Calu3 (cell line): Measurements from ENCODE around the gene LIPT2. TPM values are rescaled to one million over a fixed set of nuclear protein-coding genes. Genes with fewer than 3 reads are reported as not detected.

Source experiments
- BruUV-seq: library from RNA; stranded (reverse); fragments of 400-500 nt; replicated peaks from 2 replicates; lab custom pipeline; 2021; lab: Mats Ljungman, UMichigan
- CTCF ChIA-PET: fragments of 300-600 bp; sonication (Branson Sonifier 250); formaldehyde crosslinking; loops from one replicate; lab custom pipeline; 2022; ENCODE audit warnings: antibody characterized with exemption; lab: Charles Lee
- DNase-seq: peaks from one replicate; pipeline ENCODE4 v3.0.0; 2022
- H3K27ac Mint-ChIP-seq: one replicate; pipeline ENCODE4 v1.8.0; 2022; ENCODE audit warnings: mixed read lengths; ENCODE audit not compliant: unreplicated experiment
- H3K27me3 Mint-ChIP-seq: one replicate; pipeline ENCODE4 v1.8.0; 2022; ENCODE audit warnings: mixed read lengths; ENCODE audit not compliant: unreplicated experiment
- H3K36me3 Mint-ChIP-seq: one replicate; pipeline ENCODE4 v1.8.0; 2022; ENCODE audit warnings: mild to moderate bottlenecking, moderate library complexity, mixed read lengths; ENCODE audit not compliant: insufficient read depth, unreplicated experiment
- H3K4me1 Mint-ChIP-seq: one replicate; pipeline ENCODE4 v1.8.0; 2022; ENCODE audit warnings: mild to moderate bottlenecking, low read depth, mixed read lengths; ENCODE audit not compliant: unreplicated experiment
- H3K4me3 Mint-ChIP-seq: one replicate; pipeline ENCODE4 v1.8.0; 2022; ENCODE audit warnings: mild to moderate bottlenecking, low read depth, moderate library complexity, mixed read lengths; ENCODE audit not compliant: unreplicated experiment
- H3K9me3 Mint-ChIP-seq: one replicate; pipeline ENCODE4 v1.8.0; 2022; ENCODE audit warnings: low read depth, mixed read lengths; ENCODE audit not compliant: unreplicated experiment
- CTCF ChIP-seq: fragments of 200-600 bp; IDR thresholded peaks from one replicate; pipeline ENCODE4 v1.8.0; 2022; ENCODE audit warnings: antibody characterized with exemption; ENCODE audit not compliant: unreplicated experiment
- intact Hi-C: fragments of 100-400 bp; cut with micrococcal nuclease; formaldehyde crosslinking; loops from one replicate; pipeline ENCODE4 v1.10.0; 2022; ENCODE audit not compliant: unreplicated experiment
- total RNA-seq: library from RNA; stranded (reverse); gene quantifications from 2 replicates; pipeline ENCODE4 v1.2.3, GENCODE V29; 2022

LIPT2 gene
- total RNA-seq, 1 experiment from 2014 or later, result 10.9 TPM

- DNase-seq, result peak; percentile 7
- H3K36me3 Mint-ChIP-seq, result no peaks in the 10 kb centered on the region
- TF ChIP-seq CTCF, result no peak
- no peaks in the 10 kb centered on the region for H3K27me3 Mint-ChIP-seq
- H3K4me1 Mint-ChIP-seq, result peaks cover 12% of the 10 kb centered on the region
- CTCF ChIA-PET, result no interaction called here
- no peak overlapping the region for H3K4me3 Mint-ChIP-seq
- no peaks in the 10 kb centered on the region for H3K9me3 Mint-ChIP-seq
- intact Hi-C loops, result no loop called here
- BruUV-seq, result no TSS peak
- no peak overlapping the region for H3K27ac Mint-ChIP-seq
Observed at GRCh38 chr11:74478877-74479731, 14.4 kb downstream of the LIPT2 start.

GRCh38 chr11:74476536-74476935 lies 17.0 kb downstream of the LIPT2 start:
- no peak for TF ChIP-seq CTCF
- CTCF ChIA-PET, result no interaction called here
- peaks cover 12% of the 10 kb centered on the region for H3K4me1 Mint-ChIP-seq

GRCh38 chr11:74474316-74474715 lies 19.2 kb downstream of the LIPT2 start:
- intact Hi-C loops, result no loop called here
- Mint-ChIP-seq H3K9me3 (no peaks in the 10 kb centered on the region), H3K27ac (no peak overlapping the region), H3K4me1 (peaks cover 4% of the 10 kb centered on the region), H3K4me3 (no peak overlapping the region), H3K27me3 (no peaks in the 10 kb centered on the region), H3K36me3 (no peaks in the 10 kb centered on the region)
- no TSS peak for BruUV-seq
- CTCF ChIA-PET, result no interaction called here
- DNase-seq, result no peak
- TF ChIP-seq CTCF, result no peak

More at GRCh38 chr11:74476536-74476935, 17.0 kb downstream of the LIPT2 start:
- Mint-ChIP-seq H3K4me3 (no peak overlapping the region), H3K27ac (no peak overlapping the region), H3K36me3 (no peaks in the 10 kb centered on the region), H3K9me3 (no peaks in the 10 kb centered on the region), H3K27me3 (no peaks in the 10 kb centered on the region)
- no TSS peak for BruUV-seq
- intact Hi-C loops, result no loop called here
- DNase-seq, result no peak

- CTCF ChIA-PET, result no interaction called here
- H3K4me1 Mint-ChIP-seq, result no peaks in the 10 kb centered on the region
- DNase-seq, result no peak
- H3K4me3 Mint-ChIP-seq, result no peak overlapping the region
- no peaks in the 10 kb centered on the region for H3K36me3 Mint-ChIP-seq
- H3K27me3 Mint-ChIP-seq, result no peaks in the 10 kb centered on the region
- H3K27ac Mint-ChIP-seq, result no peak overlapping the region
- no TSS peak for BruUV-seq
- no peak for TF ChIP-seq CTCF
- H3K9me3 Mint-ChIP-seq, result no peaks in the 10 kb centered on the region
- intact Hi-C loops, result no loop called here
Observed at GRCh38 chr11:74473382-74474173, 19.9 kb downstream of the LIPT2 start.
